Measurements from ENCODE around the gene NPBWR2. TPM values are rescaled to one million over a fixed set of nuclear protein-coding genes. Genes with fewer than 3 reads are reported as not detected.

Gene NPBWR2
- total and polyA plus RNA-seq, 2 donors (not counting 3 experiments of a cell fraction or from before 2014, with no cell fraction given): not detected

DNA sequence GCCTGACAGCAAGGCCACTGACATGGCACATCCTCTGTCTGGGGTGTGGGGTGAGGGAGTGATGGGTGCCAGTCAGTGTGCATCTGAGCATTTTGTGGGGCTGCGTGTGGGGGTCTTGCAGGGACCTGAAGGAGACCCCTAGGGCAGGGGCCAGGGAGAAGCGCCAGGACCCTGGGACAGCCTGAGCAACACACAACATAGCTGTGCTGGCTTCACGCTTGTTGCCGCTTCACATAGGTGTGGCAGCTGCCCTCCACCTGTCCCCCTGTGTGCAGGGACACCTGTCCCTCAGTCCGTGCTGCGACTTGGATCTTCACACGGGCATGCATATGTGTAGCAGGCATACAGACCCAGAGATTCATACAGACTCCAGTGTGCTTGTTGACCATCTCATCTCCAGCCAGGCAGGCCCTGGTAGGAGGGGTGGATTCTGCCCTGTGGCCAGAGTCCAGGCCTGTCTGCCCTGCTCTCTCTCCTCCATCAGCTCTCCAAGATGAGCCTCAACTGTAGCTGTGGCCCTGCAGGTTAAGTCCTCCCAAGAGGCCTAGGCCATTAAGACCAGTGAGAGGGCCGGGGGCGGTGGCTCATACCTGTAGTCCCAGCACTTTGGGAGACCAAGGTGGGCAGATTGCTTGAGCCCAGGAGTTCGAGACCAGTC is 3.2 kb upstream of the NPBWR2 start:
- FAIRE-seq (no peak), DNase-seq (ENCODE audit: low read depth, low spot score) (no peak)
- no peak overlapping the region for H2AFZ ChIP-seq (ENCODE audit: low read depth, low read length)
- H3K27ac ChIP-seq (ENCODE audit: insufficient read depth, low read depth, low read length): no peak overlapping the region
- ChIA-PET CTCF (interaction anchor here (1.4 kb wide), 2 partner anchors 9 to 10 kb away, joined by 4 read pairs; no protein-coding TSS in a partner anchor), POLR2A (no interaction called here)
- no peak overlapping the region for H3K4me3 ChIP-seq (replicated peaks in 1 of 3; ENCODE audit: insufficient read depth in 1 of 3, low read depth in 1 of 3, low read length in 3 of 3)
- H3K9me1 ChIP-seq (replicated peaks; ENCODE audit: control insufficient read depth, extremely low read depth, insufficient read depth, low read length): no peaks in the 10 kb centered on the region
- no peaks in the 10 kb centered on the region for H3K79me2 ChIP-seq (ENCODE audit: control insufficient read depth, insufficient read depth, low read length)
- no TSS peak for BruUV-seq (replicated peaks)
- H3K9me3 ChIP-seq (replicated peaks; ENCODE audit: control insufficient read depth, insufficient read depth, low read length): no peaks in the 10 kb centered on the region
- dilution Hi-C loops (cut with MboI; ENCODE audit: extremely low pct_ligation_motif_present, low sequenced_read_pairs): no loop called here
- intact Hi-C loops (cut with micrococcal nuclease): no loop called here
- H3K4me2 ChIP-seq (ENCODE audit: insufficient read depth, low read length): no peak overlapping the region
- TF ChIP-seq EZH2 (IDR thresholded peaks at IDR 0.05; ENCODE audit: borderline replicate concordance, low read depth, low read length, severe bottlenecking) (no peak), GATA2 (IDR thresholded peaks at IDR 0.05; ENCODE audit: insufficient read depth, insufficient read length, low read depth, low read length) (no peak), JUN (IDR thresholded peaks at IDR 0.05; ENCODE audit: borderline replicate concordance, insufficient read depth, insufficient read length, low read depth) (no peak), POLR2AphosphoS5 (IDR thresholded peaks at IDR 0.05; ENCODE audit: insufficient read depth, low read depth, low read length) (no peak)
- TF ChIP-seq, protein P1, sequence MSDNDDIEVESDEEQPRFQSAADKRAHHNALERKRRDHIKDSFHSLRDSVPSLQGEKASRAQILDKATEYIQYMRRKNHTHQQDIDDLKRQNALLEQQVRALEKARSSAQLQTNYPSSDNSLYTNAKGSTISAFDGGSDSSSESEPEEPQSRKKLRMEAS (IDR thresholded peaks at IDR 0.05; ENCODE audit: insufficient read depth, insufficient read length): no peak
- TF ChIP-seq, protein P2, sequence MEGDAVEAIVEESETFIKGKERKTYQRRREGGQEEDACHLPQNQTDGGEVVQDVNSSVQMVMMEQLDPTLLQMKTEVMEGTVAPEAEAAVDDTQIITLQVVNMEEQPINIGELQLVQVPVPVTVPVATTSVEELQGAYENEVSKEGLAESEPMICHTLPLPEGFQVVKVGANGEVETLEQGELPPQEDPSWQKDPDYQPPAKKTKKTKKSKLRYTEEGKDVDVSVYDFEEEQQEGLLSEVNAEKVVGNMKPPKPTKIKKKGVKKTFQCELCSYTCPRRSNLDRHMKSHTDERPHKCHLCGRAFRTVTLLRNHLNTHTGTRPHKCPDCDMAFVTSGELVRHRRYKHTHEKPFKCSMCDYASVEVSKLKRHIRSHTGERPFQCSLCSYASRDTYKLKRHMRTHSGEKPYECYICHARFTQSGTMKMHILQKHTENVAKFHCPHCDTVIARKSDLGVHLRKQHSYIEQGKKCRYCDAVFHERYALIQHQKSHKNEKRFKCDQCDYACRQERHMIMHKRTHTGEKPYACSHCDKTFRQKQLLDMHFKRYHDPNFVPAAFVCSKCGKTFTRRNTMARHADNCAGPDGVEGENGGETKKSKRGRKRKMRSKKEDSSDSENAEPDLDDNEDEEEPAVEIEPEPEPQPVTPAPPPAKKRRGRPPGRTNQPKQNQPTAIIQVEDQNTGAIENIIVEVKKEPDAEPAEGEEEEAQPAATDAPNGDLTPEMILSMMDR (IDR thresholded peaks at IDR 0.05; ENCODE audit: extremely low read depth in 1 of 2, insufficient read depth in 1 of 2, low read depth in 1 of 2, low read length in 2 of 2): no peak
- H3K27me3 ChIP-seq (ENCODE audit: control insufficient read depth in 2 of 2, insufficient read depth in 2 of 2, low read length in 2 of 2): no peaks in the 10 kb centered on the region
- no peak overlapping the region for H3K9ac ChIP-seq (replicated peaks; ENCODE audit: extremely low read depth, insufficient read depth, low read length)
- no peaks in the 10 kb centered on the region for H3K36me3 ChIP-seq (ENCODE audit: control insufficient read depth in 2 of 2, extremely low read depth in 1 of 2, insufficient read depth in 2 of 2, low read length in 2 of 2)
- no peaks in the 10 kb centered on the region for H4K20me1 ChIP-seq (replicated peaks; ENCODE audit: control insufficient read depth, extremely low read depth, insufficient read depth, low read length)
- no peaks in the 10 kb centered on the region for H3K4me1 ChIP-seq (ENCODE audit: control insufficient read depth, extremely low read depth, insufficient read depth, low read length)
